Jurkat, Clone E6-1 (cell line): ENCODE data around the gene GSK3B.
A peak's percentile ranks its signal among the peaks of the same experiment; 100 is the strongest.
"Not testable (repeated sequence)": the region's sequence is repeated elsewhere in the genome, so short reads cannot be mapped to it uniquely, and the experiment has no call there.

Experiments
- DNase-seq: peaks from one replicate; pipeline ENCODE4 v3.0.0-alpha.2; 2011; ENCODE audit warnings: low read depth, low spot score
- H3K4me3 ChIP-seq: 2 replicates; pipeline ENCODE4 v1.5.1; 2011; ENCODE audit warnings: mild to moderate bottlenecking, low read length, control low read depth, moderate library complexity

GSK3B gene

GRCh38 chr3:119911748-119912147 lies 182.5 kb downstream of the GSK3B start:
- H3K4me3 ChIP-seq: no peak overlapping the region
- peak; percentile 51 for DNase-seq

DNA sequence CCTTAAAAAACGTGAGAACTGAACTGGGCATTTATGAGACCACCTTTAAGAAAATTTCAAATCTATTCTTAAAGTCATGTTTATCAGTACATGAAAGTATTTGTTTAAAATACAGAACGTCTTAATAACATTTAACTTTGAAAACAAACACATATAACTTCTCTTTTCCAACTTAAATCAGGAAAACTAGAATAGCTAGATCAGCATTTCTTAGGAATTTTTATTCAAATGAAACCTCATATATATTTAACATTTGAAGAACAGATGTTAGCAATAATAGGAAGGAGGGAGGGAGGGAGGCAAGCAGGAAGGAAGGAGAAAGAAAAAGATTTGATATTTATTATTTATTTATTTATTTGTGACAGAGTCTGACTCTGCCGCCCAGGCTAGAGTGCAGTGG lies 192.2 kb downstream of the GSK3B start:
- no peak overlapping the region for H3K4me3 ChIP-seq
- DNase-seq: no peak

GRCh38 chr3:119901148-119901547 lies 193.1 kb downstream of the GSK3B start:
- H3K4me3 ChIP-seq: no peak overlapping the region
- DNase-seq: no peak

DNA sequence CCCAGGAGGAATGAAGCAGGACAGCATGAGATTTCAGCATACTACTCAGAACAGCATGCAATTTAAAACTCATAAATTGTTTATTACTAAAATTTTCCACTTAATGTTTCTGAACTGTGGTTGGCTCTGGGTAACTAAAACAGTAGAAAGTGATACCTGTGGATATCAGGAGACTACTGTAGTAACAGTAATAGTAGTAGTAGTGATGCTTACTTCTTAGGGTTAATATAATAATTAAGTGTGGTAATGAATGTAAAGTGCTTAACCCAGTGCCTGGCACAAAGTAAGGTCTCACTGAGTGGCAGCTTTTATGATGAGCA lies 195.1 kb downstream of the GSK3B start:
- H3K4me3 ChIP-seq: no peak overlapping the region
- DNase-seq: no peak

- no peak overlapping the region for H3K4me3 ChIP-seq
- no peak for DNase-seq
These were observed 195.6 kb downstream of the GSK3B start for GRCh38 chr3:119898478-119899191.

DNA sequence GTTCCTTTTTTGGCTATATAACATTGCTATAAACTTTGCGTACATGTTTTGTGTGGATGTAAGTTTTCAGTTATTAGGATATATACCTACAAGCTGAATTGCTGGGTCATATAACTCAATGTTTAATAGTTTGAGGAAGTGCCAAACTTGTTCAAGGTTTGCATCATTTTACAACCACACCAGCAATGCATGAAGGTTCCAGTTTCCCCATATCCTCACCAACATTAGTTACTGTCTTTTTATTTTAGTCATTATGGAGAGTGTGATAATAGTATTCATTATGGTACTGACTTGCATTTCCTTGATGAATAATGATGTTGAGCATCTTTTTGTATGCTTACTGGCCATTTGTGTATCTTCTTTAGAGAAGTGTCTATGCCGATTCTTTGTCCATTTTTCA lies 200.1 kb downstream of the GSK3B start:
- no peak overlapping the region for H3K4me3 ChIP-seq
- no peak for DNase-seq

- no peak for DNase-seq
- no peak overlapping the region for H3K4me3 ChIP-seq
These were observed 200.5 kb downstream of the GSK3B start for GRCh38 chr3:119893769-119894168.

DNA sequence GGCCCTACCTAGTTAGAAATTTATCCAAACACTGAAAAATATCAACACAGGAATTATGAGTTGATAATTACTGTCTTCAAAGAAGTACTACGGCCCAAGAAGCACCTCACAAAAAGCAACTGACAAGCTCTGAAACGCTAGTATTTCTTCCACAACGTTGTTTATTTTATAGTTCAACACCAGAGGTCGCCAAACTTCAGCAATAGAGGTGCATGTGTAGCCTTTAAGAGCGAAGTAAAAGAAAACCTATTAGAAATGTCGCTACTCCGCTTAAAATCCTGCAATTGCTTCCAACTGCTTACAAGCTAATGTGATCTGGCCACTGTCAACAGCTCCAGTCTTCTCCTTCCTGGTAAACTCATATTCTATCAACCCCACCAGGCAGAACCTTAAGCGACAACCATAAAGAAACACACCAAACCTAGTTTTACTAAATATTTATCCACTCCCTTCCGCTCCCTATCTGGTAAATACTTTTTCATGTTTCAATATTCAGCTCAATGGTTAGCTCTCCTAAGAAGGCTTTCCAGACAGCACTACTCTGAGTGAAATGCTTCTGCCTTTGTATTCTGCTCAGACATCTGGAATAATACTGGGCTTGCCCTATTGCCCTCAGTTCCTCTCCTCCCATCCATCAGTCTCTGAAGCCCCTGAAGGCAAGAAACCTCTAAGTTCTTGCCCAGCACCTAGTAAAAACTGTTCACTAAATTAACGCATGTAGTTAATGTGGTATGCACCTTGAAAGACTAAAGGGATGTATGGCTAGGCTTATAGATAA lies 202.1 kb downstream of the GSK3B start:
- H3K4me3 ChIP-seq: no peak overlapping the region
- DNase-seq: peak; percentile 63

DNA sequence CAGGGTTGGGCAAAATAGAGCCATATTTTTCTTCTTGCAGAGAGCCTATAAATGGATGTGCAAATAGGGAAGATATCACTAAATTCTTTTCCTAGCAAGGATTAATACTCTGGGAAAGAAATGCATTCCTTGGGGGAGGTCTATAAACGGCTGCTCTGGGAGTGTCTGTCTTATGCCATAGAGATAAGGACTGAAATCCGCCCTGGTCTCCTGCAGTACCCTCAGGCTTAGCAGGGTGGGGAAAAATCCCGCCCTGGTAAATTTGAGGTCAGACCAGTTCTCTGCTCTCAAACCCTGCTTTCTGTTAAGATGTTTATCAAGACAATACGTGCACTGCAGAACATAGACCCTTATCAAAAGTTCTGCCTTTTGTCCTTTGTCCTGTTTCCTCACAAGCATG lies 205.6 kb downstream of the GSK3B start:
- DNase-seq, H3K4me3 ChIP-seq: not testable (repeated sequence)

DNA sequence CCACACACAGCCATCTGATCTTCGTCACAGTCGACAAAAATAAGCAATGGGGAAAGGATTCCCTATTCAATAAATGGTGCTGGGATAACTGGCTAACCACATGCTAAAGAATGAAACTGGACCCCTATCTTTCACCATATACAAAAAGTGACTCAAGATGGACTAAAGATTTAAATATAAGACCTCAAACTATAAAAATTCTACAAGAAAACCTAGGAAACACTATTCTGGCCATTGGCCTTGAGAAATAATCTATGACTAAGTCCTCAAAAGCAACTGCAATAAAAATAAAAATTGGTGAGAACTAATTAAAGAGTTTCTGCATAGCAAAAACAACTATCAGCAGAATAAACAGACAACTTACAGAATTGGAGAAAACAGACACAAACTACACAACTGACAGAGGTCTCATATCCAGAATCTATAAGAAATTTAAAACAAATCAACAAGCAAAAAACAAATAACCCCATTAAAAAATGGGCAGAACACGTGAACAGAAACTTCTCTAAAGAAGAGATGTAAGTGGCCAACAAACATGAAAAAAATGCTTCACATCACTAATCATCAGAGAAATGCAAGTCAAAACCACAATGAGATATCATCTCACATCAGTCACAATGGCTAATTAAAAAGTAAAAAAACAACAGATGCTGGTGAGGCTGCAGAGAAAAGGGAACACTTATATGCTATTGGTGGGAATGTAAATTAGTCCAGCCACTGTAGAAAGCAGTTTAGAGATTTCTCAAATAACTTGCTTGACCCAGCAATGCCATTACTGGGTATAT lies 208.3 kb downstream of the GSK3B start:
- H3K4me3 ChIP-seq: no peak overlapping the region
- no peak for DNase-seq

DNA sequence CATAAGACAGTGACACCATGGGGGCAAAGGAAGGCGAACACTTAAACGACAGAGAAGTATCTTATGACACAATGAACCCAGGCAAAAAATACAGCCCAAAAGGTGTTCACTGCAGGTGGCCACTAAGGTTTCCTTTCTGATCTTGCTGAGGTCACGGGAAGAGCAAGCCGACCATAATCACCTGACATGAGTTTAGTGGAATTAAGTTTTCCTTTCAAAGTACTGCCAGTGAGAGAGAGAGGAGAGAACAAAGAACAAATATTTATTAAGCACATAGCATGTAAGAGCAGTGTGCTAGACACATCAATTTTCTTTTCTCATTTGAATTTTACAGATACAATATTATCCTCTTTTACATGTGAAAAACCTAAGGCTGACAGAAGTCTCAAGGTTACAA lies 210.1 kb downstream of the GSK3B start:
- H3K4me3 ChIP-seq: no peak overlapping the region
- DNase-seq: no peak

DNA sequence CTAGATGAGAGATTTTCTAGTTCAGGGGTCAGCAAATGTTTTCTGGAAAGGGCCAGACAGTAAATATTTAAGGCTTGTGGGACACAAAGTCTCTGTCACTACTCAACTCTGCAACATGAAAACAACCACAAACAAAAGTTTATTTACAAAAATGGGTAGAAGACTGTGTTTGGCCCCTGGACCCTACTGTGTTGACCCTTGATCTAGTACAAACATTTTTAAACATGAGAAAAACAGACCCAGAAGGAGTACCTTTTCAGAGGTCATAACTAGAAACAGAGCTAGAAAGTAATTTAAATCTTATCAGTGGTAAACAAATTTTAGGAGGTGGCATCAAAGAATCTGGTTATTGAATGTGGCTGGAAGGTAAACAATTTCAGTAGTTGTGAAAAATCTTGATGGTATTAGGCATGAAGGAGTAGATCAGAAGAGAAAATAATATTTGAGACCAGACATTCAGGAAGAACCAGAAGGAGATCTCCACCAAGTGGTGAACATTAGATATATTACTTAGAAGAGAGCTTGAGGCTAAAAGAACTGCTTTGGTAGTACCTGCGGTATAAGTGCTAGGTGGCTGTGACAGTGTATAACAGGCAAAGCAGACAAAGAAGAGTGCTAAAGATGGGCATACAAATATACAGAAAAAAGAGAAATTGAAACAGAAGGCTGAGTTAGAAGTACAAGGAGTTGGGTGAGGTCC lies 210.6 kb downstream of the GSK3B start:
- DNase-seq: no peak

GRCh38 chr3:119880966-119881365 lies 213.3 kb downstream of the GSK3B start:
- H3K4me3 ChIP-seq: no peak overlapping the region

More for the DNA sequence above, 210.6 kb downstream of the GSK3B start:
- H3K4me3 ChIP-seq: no peak overlapping the region

GRCh38 chr3:119873646-119874045 lies 220.6 kb downstream of the GSK3B start:
- H3K4me3 ChIP-seq: no peak overlapping the region
- DNase-seq: no peak

More at GRCh38 chr3:119880966-119881365, 213.3 kb downstream of the GSK3B start:
- DNase-seq: no peak

DNA sequence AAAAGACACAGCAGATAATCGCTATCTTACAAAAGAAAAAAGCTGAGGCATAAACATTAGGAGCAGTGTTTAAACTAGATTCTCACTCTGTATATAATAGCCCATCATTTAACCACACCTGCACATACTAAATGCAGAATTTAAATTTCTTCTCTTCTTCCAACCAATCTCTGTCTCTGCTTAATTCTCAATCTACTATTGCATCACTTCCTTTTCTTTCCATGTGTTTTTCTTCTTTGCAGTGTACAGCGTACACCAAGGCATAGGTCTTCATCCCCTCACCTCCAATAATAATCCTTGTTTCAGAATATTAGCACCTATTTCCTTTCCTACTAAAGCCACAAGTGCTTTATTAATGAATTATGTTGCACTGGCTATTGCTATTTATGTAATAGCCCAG lies 221.5 kb downstream of the GSK3B start:
- no peak overlapping the region for H3K4me3 ChIP-seq
- no peak for DNase-seq

DNA sequence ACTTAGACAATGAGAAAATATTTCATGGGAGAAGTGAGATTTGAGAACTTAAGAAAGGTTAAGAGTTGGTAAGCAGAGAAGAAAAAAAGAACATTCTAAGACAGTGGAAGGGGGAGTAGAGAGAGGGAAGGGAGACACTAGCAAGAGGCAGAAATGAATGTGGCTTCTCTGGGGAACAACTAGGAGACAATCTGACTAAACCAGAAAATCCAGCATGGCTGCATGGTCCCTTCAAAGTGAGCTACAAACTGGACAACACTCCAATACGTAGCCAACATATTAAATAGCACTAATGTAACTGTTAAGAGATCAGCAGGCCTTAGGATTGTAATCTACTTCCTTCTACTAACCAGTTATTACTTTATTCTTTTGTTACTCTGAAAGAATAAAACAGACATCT lies 222.7 kb downstream of the GSK3B start:
- H3K4me3 ChIP-seq: no peak overlapping the region
- DNase-seq: no peak

DNA sequence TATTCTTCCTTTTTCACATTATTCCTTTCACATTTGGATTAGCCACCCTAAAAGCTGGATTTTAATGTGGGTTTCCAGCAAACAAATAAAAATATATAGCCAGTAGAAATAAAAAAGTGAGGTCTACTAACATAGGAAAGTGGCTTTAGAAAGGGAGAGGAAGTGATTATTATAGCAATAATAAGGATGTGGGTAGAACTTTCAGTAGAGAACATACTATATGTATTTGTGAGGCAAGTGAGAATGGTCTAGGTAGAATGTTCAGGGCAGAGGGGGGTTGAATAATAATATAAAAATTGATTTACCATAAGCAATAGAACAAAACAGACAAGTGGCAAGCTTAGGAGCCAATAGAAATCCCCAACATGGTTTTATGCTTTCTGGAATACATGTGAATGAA lies 223.7 kb downstream of the GSK3B start:
- DNase-seq: no peak
- H3K4me3 ChIP-seq: no peak overlapping the region

- H3K4me3 ChIP-seq: no peak overlapping the region
- DNase-seq: no peak
These were observed 229.8 kb downstream of the GSK3B start for GRCh38 chr3:119864476-119864875.

DNA sequence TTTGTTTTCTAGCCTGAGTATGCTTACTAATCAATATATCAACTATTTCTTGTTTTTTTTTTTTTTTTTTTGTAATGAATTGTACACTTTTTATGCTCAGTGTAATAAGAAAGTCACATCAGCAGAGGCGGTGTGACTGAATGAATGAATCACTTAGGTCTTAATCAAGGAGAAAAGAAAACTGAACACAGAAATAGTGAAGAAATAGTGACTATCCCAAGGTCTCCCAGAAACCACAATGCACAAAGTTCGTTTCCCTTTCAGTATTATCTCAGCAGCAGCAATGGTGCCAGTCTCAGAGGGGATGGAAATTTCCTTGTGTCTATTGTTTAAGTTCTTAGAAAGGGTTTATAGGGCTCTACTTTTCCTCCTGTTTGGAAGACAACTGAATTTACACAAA lies 231.6 kb downstream of the GSK3B start:
- H3K4me3 ChIP-seq: no peak overlapping the region
- DNase-seq: no peak

- DNase-seq: no peak
- H3K4me3 ChIP-seq: no peak overlapping the region
These were observed 232.6 kb downstream of the GSK3B start for GRCh38 chr3:119861681-119862080.
